GM19043 (cell line): ENCODE measurements around the gene EMC10.
"Not testable (repeated sequence)": the region's sequence is repeated elsewhere in the genome, so short reads cannot be mapped to it uniquely, and the experiment has no call there.

Source experiments
- ATAC-seq: cut with Tn5 transposase; IDR thresholded peaks from one replicate; pipeline ENCODE4 v1.9.1; 2021; ENCODE audit warnings: low read depth; ENCODE audit not compliant: unreplicated experiment

Gene EMC10

DNA sequence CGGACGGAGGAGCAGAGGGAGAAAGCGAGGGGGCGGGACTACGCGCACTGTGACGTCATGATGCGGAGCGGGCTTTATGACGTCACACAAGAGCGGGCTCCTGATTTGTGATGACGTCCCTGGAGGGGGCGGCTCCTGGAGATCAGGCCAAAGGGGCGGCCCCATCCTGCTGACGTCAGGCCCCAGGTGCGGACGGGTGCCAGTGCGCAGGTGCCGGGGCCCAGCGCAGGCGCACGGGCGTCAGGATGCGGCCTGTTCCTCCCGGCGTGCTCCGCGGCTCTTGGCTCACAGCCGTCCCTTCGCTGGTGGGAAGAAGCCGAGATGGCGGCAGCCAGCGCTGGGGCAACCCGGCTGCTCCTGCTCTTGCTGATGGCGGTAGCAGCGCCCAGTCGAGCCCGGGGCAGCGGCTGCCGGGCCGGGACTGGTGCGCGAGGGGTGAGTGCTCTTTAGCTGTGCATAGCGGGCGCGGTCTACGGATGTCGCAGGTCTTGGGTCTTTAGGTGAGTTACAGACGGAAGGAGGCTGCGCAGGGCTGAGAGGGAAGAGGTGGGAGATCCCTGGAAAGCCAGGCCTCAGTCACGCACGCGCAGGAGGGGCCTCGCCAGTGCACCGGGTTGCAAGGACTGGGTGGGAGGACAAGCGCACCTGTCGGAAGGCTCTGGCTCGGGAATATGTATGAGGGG lies at the start of gene EMC10, which contains the start of gene GARIN5A:
Gene EMC10 (plus strand): TSS at position 284 of the 683 bp plus-strand sequence. CDS start 38 bp downstream, at position 322.
Gene GARIN5A (minus strand): TSS at position 625 of the 683 bp plus-strand sequence. CDS start 460 bp downstream, at position 165.
- no peak for ATAC-seq

DNA sequence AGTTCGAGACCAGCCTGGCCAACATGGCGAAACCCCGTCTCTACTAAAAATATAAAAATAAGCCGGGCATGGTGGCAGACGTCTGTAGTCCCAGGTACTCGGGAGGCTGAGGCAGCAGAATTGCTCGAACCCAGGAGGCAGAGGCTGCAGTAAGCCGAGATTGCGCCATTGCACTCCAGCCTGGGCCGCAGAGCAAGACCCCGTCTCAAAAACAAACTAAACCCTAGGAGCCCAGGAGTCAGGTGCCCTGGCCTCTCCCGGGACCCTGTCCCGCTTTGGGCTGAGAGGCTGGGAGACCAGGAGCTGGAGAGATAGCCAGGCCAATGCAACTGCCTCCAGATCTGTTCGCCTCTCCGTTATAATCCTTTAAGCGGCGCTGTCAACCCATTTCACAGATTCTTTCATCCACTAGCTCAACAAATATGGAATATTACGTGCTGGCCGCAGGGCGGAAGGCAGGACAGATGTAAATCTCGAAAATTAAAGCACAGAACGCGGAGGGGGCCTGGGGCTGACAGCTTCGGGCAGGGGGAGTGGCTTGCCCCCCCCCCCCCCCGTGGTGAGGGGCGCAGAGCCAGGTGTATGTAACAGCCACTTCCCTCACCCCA lies 48.9 kb upstream of the EMC10 start:
- no peak for ATAC-seq

GRCh38 chr19:50427997-50428425 lies 48.3 kb upstream of the EMC10 start:
- no peak for ATAC-seq

- ATAC-seq, result no peak
These were observed 47.4 kb upstream of the EMC10 start for GRCh38 chr19:50428772-50429463.

- ATAC-seq, result no peak
These were observed 45.4 kb upstream of the EMC10 start for GRCh38 chr19:50430888-50431342.

DNA sequence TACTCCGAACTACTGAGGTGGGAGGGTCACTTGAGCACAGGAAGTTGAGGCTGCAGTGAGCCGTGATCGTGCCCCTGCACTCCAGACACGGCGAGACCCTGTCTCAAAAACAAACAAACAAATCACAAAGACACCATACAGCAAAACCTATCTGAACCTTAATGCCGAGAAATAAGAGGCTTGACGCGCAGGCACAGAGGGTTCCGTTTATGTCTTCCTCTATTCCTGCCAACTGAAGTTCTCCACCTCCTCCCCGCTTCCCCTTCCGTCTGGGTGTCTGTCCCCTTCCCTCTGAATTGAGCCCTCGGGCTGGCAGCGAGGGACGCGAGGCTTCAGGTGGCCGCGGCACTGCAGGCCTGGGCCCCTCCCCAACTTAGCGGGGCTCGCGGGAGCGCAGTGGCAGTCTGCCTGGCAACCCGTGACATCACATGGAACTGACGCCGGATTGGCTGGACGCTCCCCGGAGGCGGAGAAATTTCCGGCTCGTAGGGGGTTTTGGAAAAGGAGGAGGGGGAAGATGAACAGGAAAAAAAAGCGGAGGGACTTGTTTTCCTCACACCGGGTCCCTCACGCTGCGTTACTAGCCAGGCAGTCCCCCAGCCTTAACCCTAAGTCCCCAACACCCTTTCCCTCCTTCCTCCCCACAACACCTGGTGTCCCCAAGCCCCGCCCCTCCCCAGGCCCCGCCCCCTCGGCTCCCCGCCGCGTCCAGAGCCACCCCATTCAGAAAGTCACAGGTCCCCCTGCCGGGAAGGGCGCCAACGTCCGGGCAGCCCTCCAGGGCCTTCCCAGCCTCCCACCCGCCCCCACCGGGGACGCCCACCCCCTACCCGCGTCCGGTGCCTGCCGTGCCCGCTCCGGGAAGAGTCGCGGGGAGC lies 44.7 kb upstream of the EMC10 start:
- peak; percentile 59 for ATAC-seq

GRCh38 chr19:50432221-50433028 lies 43.9 kb upstream of the EMC10 start, which contains the start of gene MYBPC2:
TSS of gene MYBPC2 (plus strand) at chr19:50432892. CDS start at chr19:50432954, 62 bp downstream.
- no peak for ATAC-seq

GRCh38 chr19:50433201-50434180 lies 42.8 kb upstream of the EMC10 start:
- ATAC-seq, result no peak

GRCh38 chr19:50434525-50434924 lies 41.8 kb upstream of the EMC10 start:
- no peak for ATAC-seq

- ATAC-seq, result no peak
These were observed 41.1 kb upstream of the EMC10 start for GRCh38 chr19:50435221-50435620.

GRCh38 chr19:50435627-50436026 lies 40.7 kb upstream of the EMC10 start:
- ATAC-seq, result no peak

- ATAC-seq, result no peak
These were observed 38.4 kb upstream of the EMC10 start for GRCh38 chr19:50437862-50438449.

DNA sequence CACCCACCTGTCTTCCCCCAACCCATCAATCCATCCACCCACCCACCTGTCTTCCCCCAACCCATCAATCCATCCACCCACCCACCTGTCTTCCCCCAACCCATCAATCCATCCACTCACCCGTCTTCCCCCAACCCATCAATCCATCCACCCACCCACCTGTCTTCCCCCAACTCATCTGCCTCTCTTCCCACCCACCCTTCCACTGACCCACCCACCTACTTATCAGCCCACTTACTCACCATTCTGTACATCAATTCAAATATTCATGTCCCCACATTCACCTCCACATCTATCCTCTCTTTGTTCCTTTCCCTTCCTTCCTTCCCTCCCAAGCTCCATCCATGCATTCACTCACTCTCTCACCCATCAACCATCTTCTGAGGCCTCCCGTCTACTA lies 37.2 kb upstream of the EMC10 start:
- ATAC-seq, result not testable (repeated sequence)

GRCh38 chr19:50444059-50444458 lies 32.2 kb upstream of the EMC10 start:
- no peak for ATAC-seq

DNA sequence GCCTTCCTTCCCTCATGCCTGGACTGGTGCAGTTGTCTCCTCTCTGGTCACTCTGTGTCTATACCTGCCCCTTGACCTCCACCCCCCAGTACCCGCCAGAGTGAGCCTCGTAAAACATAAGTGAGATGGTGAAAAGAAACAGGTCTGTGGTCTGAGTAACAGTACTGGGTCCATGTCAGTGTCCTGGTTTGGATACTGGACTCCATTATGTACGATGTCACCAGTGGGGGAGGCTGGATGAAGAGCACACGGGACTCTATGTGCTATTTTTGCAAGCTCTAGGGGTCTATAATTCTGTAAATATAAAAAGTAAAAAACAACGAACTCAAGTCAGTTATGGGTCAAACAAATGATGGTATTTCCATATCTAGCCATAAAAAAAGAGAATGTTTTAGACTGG lies 29.3 kb upstream of the EMC10 start:
- no peak for ATAC-seq

DNA sequence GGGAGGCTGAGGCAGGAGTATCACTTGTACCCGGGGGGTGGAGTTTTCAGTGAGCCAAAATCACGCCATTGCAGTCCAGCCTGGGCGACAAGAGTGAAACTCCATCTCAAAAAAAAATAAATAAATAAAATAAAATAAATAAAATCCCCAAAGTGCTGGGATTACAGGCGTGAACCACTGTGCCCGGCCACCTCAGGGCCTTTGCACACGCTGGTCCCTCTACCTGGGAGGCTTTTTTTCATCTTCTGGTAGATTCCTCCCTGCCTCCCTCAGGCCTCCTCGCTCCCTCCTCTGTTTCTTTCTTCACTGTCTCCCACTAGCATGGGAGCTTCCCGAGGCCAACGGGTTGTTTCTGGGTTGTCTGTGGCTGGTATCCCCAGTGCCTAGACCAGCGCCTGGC lies 28.6 kb upstream of the EMC10 start:
- ATAC-seq, result no peak

DNA sequence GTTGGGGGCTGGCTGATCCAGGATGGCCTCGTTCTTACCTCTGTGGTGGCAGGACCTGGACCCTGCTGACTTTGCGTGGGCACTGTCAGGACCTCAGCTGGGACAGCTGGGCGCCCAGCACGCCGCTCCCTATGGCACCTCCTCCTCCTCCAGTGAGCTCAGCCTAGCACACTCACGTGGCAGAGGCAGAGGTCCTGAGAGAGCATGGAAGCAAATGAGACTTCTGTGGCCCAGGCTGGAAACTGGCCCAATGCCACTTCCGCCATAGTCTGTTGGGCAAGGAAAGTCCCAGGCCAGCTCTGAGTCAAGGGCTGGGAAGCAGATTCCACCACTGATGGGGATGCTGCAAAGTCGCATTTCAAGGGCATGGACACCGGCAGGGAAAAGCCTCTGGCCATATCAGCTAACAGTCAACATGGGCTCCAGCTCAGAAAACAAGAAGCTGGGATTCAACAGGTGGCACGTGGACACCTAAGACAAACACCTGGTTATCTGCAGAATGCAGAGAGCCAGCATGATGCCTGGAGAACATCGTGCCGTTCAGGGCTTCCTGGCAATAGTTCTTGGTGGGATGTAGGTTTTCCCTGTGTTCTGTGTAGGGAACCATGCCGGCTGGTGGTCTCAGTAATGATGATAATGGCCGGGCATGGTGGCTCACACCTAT lies 26.9 kb upstream of the EMC10 start:
- ATAC-seq, result no peak
